Stimulated activated CD4-positive, alpha-beta T cell treated with anti-CD3 and anti-CD28 coated beads, Interleukin-15, amount 100 ng/mL, for 48 hours (primary cell): ENCODE data around the gene WDR5.

Experiments used
- DNase-seq, 2 donors: peaks; one replicate each; pipeline ENCODE4 v3.0.0-alpha.2; 2020; ENCODE audit warnings: low read depth in 2 of 2

The WDR5 gene

DNA sequence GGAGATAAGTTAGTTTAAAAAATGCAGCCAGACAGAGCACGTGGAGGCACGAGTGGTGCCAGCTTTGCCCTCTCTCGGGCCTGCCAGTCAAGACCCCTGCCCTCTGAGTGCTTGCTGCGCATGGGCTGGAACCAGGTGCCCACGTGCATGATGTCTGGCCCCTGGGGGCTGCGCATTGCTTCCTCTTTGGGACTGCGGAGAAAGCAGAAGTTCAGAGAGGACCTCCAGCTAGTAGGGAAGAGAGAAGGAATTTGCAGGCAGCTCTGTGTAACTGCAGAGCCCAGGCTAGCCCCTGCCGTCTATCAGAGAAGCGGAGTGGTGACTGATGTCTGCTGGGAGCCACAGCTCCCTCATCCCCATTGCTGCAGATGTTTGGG is 38.2 kb downstream of the WDR5 start:
- DNase-seq, result no peak

DNA sequence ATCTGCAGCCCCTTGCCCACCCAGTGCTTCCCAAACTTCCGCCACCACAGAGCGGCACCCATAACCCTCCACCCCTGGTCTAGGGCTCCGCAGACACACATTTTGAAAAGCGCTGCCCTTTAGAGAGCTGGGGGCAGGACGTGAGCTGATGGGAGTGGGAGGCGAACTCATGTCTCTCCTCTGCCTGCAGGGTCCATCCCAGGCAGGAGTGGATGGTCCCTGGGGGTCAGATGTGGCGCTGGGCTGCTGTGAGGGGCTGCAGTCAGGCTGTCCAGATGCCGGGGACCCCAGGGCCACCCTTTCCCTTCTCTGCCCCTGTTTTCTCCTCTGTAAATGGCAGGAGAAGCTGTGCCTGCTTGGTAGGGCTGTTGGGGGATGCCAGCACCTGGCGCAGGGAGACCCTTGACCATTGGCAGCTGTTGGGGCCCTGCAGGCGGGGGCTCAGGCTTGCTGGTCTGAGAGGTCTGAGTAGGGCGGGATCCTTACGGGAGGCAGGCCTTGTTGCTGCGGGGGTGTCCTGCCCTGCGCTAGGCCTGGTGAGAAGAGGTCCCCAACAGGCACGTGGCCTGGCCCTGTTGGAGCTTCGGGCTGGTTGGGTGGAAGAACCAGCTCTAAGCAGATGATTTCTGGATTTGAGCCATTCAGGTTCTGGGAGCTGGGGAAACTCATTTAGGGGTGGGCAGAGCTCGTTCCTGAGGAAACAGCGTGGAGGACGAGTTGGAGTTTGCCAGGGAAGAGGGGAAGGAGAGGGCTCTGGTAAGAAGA is 38.8 kb downstream of the WDR5 start:
- no peak for DNase-seq

DNA sequence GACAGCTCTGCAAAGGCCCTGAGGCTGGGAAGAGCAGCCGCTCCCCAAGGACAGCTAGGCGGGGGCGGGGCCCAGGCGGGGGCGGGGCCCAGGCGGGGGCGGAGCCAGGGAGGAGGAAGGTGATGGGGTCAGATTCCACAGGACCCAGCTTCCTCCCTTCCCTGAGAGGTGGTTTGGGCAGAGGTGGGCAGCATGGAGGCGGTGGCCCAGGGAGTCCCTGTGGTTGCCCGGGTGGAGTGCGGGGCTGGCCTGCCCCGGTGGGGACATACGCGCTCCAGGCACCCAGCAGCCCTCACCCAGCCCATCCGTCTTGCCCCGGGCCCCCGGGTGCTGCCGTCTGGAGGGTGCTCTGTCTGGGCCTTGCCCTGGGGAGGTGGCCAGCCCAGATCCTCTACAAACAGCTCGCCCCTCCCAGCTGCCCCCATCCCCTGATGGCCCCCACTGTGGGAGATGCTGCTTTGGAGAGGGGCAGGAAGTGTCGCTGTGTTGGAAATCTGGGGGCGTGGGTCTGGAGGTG is 39.5 kb downstream of the WDR5 start:
- no peak for DNase-seq

DNA sequence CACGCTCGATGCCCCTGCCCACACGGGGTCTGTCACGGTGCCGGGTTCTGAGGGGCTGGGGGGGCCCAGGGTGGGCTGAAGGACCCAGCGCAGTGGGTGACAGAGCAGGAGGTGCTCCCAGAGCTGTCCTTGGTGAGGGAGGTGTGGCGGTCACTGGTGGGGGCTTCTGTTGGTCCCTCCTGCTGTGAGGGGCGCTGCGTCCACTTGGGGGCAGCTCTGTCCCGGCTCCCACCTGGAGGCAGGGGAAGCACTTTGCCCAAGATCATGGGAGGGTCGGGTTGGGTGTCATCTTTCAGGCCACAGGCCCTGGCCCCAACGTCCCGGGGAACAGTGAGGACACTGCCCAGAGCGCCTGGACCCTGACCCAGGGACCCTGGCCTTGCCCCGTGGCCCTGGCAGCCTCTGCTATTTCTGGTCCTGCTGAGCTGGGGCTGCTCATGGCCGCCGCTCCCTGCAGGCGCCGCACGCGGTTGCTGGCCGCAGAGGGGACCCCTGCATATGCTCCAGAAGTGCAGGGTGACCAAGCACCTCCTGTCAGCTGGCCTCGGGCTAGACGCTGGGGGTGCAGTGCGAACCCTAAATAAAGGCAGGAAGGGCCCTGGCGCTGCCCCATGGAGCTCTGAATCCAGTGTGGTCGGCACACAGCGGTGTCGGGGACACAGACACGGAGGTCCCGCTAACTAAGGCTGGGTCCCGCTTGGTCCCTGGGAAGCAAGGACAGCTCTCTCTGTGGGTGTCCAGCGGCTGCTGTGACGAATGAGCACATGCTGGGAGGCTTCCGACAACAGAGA is 40.1 kb downstream of the WDR5 start:
- no peak for DNase-seq

DNA sequence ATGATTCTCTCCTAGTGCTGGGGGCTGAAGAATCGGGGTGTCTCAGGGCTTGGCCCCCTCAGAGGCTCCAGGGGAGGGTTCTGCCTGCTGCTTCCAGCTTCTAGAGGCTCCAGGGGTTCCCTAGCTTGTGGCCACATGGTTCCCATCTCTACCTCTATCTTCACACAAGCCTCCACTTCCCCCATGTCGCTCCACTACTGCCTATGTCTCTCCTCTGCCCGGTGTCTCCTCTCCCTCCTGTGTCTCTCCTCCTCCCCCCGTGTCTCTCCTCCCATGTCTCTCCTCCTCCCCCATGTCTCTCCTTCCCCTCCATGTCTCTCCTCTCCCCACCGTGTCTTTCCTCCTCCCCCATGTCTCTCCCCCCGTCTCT is 40.7 kb downstream of the WDR5 start:
- no peak for DNase-seq

DNA sequence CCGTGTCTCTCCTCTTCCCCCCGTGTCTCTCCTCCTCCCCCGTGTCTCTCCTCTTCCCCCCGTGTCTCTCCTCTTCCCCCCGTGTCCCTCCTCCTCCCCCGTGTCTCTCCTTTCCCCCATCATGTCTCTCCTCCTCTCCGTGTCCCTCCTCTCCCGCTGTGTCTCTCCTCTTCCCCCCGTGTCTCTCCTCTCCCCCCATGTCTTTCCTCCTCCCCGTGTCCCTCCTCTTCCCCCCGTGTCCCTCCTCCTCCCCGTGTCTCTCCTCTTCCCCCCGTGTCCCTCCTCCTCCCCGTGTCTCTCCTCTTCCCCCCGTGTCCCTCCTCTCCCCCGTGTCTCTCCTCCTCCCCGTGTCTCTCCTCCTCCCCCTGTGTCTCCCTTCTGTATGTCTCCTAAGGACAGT is 41.3 kb downstream of the WDR5 start:
- DNase-seq, result no peak

DNA sequence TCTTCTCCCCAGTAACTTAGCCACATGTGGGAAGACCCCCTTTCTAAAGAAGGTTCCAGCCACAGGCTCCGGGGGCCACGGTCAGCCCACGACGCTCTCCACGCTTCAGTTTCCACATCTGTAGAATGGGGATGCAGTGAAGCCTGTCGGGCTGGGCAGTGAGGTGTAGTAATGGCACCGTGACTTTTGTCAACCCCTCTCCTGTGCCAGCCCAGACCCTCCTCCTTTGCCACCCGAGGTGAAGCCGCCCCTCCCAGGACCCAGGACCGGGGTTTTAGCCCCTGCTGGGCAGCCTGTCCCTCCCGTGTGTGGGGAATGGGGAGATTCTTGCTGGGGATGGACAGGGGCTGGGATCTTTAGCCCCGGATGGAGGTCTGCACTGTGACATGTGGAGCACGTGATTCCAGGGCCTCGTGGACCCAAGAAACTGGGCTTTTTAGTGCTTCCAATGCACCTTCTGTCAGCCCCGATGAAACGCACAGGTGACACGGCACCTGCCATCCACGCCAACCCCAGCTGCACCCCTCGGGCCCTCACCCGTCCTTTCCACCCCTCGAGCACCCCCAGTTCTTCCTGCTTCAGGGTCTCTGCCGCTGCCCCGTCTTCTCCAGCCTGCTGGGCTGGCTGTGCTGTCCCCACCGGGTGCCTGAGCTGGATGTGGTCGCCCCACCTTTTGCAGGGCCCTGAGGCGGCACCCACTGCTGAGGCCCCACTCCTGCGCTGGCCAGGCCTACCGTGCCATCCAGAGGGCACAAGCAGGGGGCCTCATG is 41.9 kb downstream of the WDR5 start:
- no peak for DNase-seq

DNA sequence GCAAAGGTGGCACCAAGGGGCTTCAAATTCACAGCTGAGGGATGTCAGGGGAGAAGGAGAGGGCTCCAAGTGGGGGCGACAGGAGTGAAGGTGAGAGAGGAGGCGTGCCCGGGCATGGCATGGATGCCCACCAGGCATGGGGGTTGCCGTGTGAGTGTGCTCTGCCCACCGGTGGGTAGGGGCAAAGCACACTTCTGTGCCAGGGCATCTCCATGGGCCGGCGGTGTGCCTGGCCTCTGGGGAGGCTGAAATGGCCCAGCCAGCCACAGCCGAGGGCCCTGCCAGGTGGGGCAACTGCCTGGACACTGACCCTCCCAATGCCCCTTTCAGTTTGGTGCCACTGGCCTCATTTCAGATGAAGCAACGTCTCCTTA is 42.5 kb downstream of the WDR5 start:
- DNase-seq, result no peak

DNA sequence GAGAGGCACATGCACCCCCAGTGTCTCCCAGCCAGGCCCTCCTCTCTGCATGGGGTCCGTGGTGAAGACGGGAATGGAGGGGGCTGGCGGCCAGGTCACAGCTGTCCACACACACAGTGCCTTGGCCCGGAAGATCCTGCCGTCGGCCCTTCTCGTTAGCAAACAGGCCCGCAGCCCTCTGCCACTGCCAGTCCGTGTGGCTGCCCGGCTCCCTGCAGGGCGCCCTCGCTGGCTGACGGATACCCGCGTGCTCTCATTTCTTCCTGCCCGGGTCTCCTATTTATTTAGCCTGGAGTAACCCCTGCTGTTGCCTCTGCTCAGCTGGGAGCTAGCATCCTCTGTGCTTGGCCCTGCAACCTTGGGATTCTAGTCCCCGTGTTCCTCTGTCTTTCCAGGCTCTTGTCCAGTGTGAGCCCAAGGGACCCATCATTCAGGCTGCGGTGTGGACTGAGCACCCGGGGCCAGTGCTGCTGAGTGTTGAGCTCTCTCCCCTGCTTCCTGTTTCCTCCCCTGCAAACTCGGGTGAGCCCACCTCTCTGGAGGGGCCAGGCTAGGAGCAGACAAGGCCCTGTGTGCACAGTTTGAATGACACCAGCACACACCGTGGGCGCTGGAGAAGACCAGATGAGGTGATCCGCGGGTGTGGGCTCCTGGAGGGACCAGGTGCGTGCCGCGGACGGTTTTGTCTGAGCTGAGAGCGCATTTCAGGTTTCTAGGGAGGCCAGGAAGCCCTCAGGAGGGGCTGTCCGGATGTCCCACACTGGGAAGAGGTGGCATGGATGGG is 43.1 kb downstream of the WDR5 start:
- DNase-seq, result no peak

DNA sequence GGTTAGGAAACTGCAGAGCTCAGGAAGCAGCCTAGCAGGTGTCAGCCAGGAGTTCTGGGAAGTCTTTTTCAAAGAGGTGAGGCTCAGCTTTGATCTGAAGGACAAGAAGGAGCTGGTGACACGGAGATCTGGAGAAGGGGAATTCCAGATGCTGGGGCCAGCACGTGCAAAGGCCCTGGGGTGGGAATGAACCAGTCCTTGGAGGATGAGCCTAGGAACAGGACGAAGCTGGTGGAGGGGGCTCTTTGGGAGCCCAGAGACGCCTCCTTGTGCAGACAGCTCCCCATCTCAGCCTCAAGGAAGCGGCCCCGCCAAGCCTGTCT is 43.7 kb downstream of the WDR5 start:
- no peak for DNase-seq

DNA sequence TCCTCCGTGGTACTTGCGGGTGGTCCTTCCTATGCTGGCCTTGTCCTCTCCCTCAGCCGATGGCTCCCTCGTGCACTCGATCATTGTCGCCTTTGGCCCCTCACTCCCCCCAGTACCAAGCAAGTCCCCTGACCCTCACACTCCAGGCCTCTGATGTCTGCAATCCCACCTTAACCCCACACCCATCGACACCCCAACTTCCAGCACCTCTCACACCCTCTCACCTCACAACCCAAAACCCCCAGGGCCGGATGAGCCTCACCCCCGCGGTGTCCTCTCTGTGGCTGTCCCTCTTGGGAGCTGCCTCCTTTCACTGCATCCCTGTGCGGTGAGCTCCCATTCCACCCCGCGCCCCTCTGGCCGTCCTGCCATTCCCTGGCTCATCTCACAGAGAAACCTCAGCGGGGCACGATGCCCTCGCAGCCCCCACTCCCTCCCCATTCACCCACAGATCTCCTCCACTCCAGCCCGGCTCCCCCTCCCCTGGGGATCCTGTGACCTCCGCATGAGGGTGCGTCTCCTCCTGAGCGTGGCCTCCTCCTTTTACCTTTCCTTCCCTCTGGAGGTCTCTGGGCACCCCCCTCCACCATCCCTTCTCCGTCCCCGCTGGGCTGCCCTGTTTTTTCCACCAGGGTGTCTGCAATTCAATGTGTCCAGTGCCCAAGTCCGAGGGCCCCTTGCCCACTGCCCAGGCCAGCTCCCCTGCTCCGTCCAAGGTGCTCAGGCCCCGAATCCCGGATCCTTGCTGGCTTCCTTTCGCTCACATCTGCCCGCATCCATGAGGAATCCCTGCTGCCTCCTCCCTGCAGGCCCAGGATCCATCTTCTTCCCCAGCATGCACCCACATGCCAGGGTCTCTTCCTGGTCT is 44.3 kb downstream of the WDR5 start:
- DNase-seq, result no peak

DNA sequence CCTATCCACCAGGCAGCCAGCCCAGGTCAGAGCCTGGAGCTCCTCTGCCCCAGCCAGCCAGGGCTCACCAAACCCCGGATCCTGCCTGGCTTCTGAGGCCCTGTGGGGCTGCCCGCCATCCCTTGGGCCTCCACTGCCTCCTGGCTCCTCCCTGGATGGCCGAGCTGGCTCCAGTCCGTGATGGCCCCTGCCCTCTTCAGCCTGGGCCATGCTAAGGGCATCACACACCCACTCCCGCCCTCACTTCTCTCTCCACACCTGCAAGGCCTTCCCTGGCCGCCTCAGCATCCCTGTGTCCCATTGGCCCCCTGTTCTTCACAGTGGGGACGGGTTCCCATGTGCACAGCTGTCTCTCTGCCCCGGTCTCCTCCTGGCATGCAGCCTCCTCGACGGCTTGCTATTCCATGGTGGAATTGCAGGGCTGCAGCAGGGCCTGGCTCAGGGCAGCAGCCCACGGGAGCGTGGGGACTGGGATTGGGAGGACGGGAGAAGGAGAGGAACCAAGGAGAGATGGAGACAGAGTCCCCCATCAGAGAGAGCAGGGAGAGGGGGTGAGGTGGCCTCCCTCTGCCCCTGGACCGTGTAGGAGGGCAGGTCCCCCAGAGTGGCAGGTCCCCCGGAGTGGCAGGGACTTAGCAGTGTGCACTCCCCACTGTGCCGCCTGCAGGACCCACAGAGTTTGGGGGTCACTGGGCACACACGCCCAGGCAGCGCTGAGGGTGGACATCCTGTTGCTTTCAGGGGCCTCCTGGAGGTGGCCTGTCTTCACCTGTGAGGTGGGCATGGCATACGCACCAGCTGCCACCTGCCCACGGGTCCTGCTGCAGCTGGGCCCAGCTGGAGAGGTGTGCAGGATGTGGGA is 45.1 kb downstream of the WDR5 start:
- no peak for DNase-seq

DNA sequence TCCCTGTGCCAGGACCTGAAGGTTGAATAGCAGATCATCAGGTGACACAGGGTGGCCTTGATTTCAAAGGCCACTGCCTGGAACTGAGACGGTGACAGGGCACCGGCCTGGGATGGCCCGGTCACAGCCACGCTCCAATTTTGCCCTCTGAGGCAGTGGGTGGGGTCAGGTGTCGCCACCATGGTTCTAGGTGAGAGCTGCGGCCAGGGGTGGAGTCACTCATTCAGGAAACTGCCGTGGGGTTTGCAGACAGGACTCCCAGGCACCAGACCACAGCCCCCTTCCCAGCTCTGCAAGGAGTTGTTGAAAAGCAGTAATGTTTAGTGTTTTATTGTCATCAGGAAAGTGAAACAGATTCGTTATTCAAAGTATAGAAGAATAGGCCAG is 45.8 kb downstream of the WDR5 start:
- no peak for DNase-seq

DNA sequence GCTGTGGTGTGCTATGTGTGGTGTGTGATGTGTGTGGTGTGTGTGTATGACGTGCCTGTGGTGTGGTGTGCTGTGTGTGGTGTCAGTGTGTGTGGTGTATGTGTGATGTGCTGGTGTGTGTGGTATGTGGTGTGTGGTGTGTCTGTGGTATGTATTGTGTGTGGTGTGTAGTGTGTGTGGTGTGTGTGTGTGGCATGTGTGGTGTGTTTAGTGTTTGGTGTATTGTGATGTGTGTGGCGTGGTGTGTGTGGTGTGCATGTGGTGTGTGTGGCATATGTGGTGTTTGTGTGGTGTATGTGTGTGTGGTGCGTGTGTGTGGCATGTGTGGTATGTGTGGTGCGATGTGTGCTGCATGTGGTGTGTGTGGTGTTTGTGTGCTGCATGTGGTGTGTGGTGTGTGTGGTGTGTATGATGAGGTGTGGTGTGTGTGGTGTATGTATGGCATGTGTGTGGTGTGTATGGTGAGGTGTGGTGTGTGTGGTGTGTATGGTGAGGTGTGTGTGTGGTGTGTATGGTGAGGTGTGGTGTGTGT is 46.7 kb downstream of the WDR5 start:
- no peak for DNase-seq

DNA sequence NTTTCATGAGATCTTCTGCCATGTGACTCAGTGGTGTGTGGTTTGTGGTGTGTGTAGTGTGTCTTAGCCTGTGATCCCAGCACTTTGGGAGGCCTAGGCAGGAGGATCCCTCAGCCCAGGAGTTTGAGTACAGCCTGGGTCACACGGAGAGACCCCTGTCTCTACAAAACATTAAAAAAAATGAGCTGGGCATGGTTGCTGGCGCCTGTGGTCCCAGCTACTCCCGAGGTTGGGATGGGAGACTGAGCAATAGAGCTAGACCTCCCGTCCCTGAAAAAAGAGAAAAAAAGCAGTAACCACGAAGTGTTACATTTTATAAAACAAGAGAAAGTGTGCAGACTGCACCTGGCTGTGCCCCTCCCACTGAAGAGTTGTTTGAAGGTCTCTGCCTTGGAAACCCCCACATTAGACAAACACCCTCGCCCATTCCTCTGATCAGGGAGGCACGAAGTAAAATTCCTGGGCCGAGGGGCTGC is 49.7 kb downstream of the WDR5 start:
- DNase-seq, result no peak

DNA sequence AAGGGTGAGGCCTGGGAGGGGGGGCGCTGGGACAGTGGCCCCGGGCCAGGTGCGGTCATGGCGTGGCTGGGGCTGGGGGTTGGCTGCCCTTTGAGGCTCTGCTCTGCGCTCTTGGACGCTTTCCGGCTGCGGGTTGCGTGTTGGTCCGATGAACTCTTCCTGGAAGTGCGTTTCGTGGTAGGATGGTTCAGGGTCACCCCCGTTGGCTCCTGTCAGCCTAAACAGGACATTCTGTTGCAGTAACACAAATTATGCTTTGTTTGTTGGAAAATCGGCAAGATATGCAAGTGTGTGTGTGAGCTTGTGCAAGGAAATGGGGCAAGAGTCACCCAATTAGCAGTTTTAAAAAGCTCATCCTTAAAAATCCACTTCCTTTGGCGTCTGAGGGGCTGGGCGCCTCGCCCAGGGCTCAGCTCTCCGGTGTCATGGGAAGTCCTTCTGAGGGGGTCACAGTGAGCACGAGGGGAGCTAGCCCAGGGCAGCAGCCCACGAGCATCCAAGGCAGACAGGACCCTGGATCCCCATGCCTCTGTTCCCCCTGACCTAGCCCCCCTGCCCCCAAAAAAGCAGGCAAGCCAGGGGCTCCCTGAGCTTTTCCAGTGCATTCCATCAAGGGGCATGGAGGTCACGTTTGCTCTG is 50.7 kb downstream of the WDR5 start:
- DNase-seq, result no peak

DNA sequence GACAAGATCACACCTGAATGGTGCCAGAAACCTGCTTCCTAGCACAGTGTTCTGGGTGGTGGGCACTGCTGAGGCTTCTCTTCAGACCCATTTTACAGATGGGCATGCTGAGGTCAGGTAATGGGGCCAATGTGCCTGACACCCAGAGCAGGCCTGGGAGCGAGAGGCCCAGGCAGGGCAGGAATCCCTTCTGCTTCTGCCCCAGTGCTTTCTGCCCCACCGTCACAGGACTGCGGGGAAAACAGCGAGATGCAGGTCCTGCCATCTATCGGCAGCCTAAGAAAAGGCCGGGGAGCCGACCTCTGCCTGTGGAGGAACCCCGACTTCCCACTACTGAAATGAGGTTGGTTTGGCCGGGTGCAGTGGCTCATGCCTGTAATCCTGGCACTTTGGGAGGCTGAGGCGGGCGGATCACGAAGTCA is 51.2 kb downstream of the WDR5 start:
- DNase-seq, result no peak

DNA sequence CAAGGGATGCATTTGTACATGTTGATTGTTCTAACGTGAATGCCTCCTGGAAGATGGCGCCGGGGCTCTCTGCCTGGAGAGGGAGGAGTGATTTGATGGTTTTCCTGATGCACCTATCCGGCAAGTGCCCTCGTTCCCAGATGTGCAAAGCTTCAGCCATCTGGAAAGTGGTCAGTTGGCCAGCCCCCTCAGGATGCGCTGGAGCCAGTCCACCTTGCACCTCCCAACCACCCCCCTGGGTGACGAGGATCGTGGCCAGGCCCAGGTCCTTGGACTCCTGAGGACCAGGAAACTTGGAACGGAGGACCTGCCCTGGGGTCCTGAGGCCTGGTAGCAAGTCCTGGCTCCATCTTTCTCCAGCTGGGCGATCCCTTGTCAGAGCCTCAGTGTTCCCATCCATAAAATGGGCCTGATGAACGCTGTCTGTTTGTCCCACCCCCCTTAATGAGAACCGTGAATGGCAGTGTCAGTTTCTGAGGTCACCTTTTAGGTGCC is 52.1 kb downstream of the WDR5 start:
- DNase-seq, result no peak
